ENCODE data around the gene ROR1. TPM values are rescaled to one million over a fixed set of nuclear protein-coding genes. Genes with fewer than 3 reads are reported as not detected.

The ROR1 gene
- total and polyA plus RNA-seq, 2 donors (not counting 3 experiments of a cell fraction or from before 2014, with no cell fraction given): 2.6 to 3.5 TPM

- Histone ChIP-seq H3K27me3 (ENCODE audit: control insufficient read depth in 2 of 2, insufficient read depth in 2 of 2, low read length in 2 of 2) (no peaks in the 10 kb centered on the region), H3K79me2 (ENCODE audit: control insufficient read depth, insufficient read depth, low read length) (no peaks in the 10 kb centered on the region), H3K27ac (ENCODE audit: insufficient read depth, low read depth, low read length) (no peak overlapping the region), H3K9ac (replicated peaks; ENCODE audit: extremely low read depth, insufficient read depth, low read length) (no peak overlapping the region), H3K4me2 (ENCODE audit: insufficient read depth, low read length) (no peak overlapping the region), H4K20me1 (replicated peaks; ENCODE audit: control insufficient read depth, extremely low read depth, insufficient read depth, low read length) (no peaks in the 10 kb centered on the region), H2AFZ (ENCODE audit: low read depth, low read length) (no peak overlapping the region), H3K9me1 (replicated peaks; ENCODE audit: control insufficient read depth, extremely low read depth, insufficient read depth, low read length) (no peaks in the 10 kb centered on the region), H3K4me1 (ENCODE audit: control insufficient read depth, extremely low read depth, insufficient read depth, low read length) (no peaks in the 10 kb centered on the region), H3K36me3 (ENCODE audit: control insufficient read depth in 2 of 2, extremely low read depth in 1 of 2, insufficient read depth in 2 of 2, low read length in 2 of 2) (no peaks in the 10 kb centered on the region), H3K4me3 (replicated peaks in 1 of 3; ENCODE audit: insufficient read depth in 1 of 3, low read depth in 1 of 3, low read length in 3 of 3) (no peak overlapping the region), H3K9me3 (replicated peaks; ENCODE audit: control insufficient read depth, insufficient read depth, low read length) (no peaks in the 10 kb centered on the region)
- BruUV-seq (replicated peaks): no TSS peak
- intact Hi-C loops (cut with micrococcal nuclease): no loop called here
- dilution Hi-C loops (cut with MboI; ENCODE audit: extremely low pct_ligation_motif_present, low sequenced_read_pairs): no loop called here
- TF ChIP-seq EZH2 (IDR thresholded peaks at IDR 0.05; ENCODE audit: borderline replicate concordance, low read depth, low read length, severe bottlenecking) (no peak), FOS (IDR thresholded peaks at IDR 0.05; ENCODE audit: borderline replicate concordance, insufficient read depth, low read length) (no peak), MAX (IDR thresholded peaks at IDR 0.05; ENCODE audit: insufficient read depth, insufficient read length) (no peak), JUN (IDR thresholded peaks at IDR 0.05; ENCODE audit: borderline replicate concordance, insufficient read depth, insufficient read length, low read depth) (no peak), POLR2AphosphoS5 (IDR thresholded peaks at IDR 0.05; ENCODE audit: insufficient read depth, low read depth, low read length) (no peak), POLR2A (IDR thresholded peaks at IDR 0.05; ENCODE audit: low read depth, low read length) (no peak), CTCF (IDR thresholded peaks at IDR 0.05; ENCODE audit: extremely low read depth in 1 of 2, insufficient read depth in 1 of 2, low read depth in 1 of 2, low read length in 2 of 2) (no peak), GATA2 (IDR thresholded peaks at IDR 0.05; ENCODE audit: insufficient read depth, insufficient read length, low read depth, low read length) (no peak), MYC (IDR thresholded peaks at IDR 0.05; ENCODE audit: low read depth, low read length) (no peak)
- ChIA-PET CTCF (interaction anchor here (0.7 to 1.6 kb wide), 7 partner anchors 10 to 338 kb away, joined by 3 to 5 read pairs (median 4); no protein-coding TSS in a partner anchor), POLR2A (no interaction called here)
- DNase-seq (ENCODE audit: low read depth, low spot score) (no peak), FAIRE-seq (no peak)
Measured at GRCh38 chr1:63799820-63800219, 26.0 kb downstream of the ROR1 start.

All from endothelial cell of umbilical vein (primary cell).